ENCODE measurements around the gene TBC1D19.
A peak's percentile ranks its signal among the peaks of the same experiment; 100 is the strongest.

TBC1D19 gene

GRCh38 chr4:26715636-26716242 is 131.9 kb downstream of the TBC1D19 start:
- DNase-seq (ENCODE audit: low read depth in 2 of 2): no peak
- no peak for TF ChIP-seq CTCF (IDR thresholded peaks at IDR 0.05; ENCODE audit: low read depth, low read length)
- no peak overlapping the region for H3K4me3 ChIP-seq (replicated peaks in 1 of 2; ENCODE audit: low read depth in 2 of 2, low read length in 2 of 2)

GRCh38 chr4:26717332-26717731 is 133.4 kb downstream of the TBC1D19 start:
- TF ChIP-seq CTCF (IDR thresholded peaks at IDR 0.05; ENCODE audit: low read depth, low read length): peak; percentile 4
- H3K4me3 ChIP-seq (replicated peaks in 1 of 2; ENCODE audit: low read depth in 2 of 2, low read length in 2 of 2): no peak overlapping the region
- peak; percentile 57 to 87 for DNase-seq (ENCODE audit: low read depth in 2 of 2)

- TF ChIP-seq CTCF (IDR thresholded peaks at IDR 0.05; ENCODE audit: low read depth, low read length): peak; percentile 65
- DNase-seq (ENCODE audit: low read depth in 2 of 2): peak; percentile 57 to 63
- no peak overlapping the region for H3K4me3 ChIP-seq (replicated peaks in 1 of 2; ENCODE audit: low read depth in 2 of 2, low read length in 2 of 2)
These were observed 136.2 kb downstream of the TBC1D19 start for GRCh38 chr4:26719954-26720552.

GRCh38 chr4:26721685-26722084 is 137.8 kb downstream of the TBC1D19 start:
- TF ChIP-seq CTCF (IDR thresholded peaks at IDR 0.05; ENCODE audit: low read depth, low read length): no peak
- no peak for DNase-seq (ENCODE audit: low read depth in 2 of 2)

GRCh38 chr4:26723216-26723615 is 139.3 kb downstream of the TBC1D19 start:
- no peak for DNase-seq (ENCODE audit: low read depth in 2 of 2)
- no peak overlapping the region for H3K4me3 ChIP-seq (replicated peaks in 1 of 2; ENCODE audit: low read depth in 2 of 2, low read length in 2 of 2)
- TF ChIP-seq CTCF (IDR thresholded peaks at IDR 0.05; ENCODE audit: low read depth, low read length): no peak

More at GRCh38 chr4:26721685-26722084, 137.8 kb downstream of the TBC1D19 start:
- no peak overlapping the region for H3K4me3 ChIP-seq (replicated peaks in 1 of 2; ENCODE audit: low read depth in 2 of 2, low read length in 2 of 2)

GRCh38 chr4:26724534-26724933 is 140.7 kb downstream of the TBC1D19 start:
- no peak overlapping the region for H3K4me3 ChIP-seq (replicated peaks in 1 of 2; ENCODE audit: low read depth in 2 of 2, low read length in 2 of 2)
- TF ChIP-seq CTCF (IDR thresholded peaks at IDR 0.05; ENCODE audit: low read depth, low read length): no peak
- peak in 1 of 2 donors; percentile 11 for DNase-seq (ENCODE audit: low read depth in 2 of 2)
